Measurements from ENCODE around the gene SLC25A48.

DNA sequence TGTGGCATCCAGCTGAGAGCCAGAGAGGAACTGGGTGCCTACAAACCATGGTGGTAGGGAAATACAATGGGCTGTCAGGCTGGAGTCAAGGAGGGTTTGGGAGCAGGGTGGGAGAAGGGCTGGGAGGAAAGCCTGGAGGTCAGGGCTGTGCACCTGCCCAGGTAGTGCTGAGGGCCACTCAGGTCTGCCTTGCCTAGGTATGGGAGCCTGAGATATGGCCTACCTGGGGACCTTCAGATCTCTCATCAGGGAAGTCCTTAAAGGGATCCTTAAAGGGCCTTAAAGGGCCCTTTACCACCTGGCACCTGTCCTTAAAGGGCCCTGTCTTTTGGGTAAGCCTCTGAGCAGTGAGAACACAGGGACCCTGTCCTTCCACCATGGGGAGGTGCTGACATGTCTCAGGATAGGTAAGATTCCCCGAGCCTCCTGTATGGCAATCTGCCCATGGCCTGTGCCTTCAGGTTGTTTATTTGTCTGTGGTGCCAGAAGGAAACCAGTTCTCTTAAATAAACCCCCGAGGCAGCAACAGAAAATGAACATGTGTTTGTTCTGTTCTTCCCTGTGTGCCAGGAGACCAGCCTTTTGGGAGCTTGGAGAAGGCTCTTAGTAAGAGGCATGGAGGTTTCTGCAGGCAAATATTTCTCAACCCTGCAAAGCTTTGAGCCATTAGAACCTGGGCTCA, 23.3 kb downstream of the SLC25A48 start:
- TF ChIP-seq, protein P1, sequence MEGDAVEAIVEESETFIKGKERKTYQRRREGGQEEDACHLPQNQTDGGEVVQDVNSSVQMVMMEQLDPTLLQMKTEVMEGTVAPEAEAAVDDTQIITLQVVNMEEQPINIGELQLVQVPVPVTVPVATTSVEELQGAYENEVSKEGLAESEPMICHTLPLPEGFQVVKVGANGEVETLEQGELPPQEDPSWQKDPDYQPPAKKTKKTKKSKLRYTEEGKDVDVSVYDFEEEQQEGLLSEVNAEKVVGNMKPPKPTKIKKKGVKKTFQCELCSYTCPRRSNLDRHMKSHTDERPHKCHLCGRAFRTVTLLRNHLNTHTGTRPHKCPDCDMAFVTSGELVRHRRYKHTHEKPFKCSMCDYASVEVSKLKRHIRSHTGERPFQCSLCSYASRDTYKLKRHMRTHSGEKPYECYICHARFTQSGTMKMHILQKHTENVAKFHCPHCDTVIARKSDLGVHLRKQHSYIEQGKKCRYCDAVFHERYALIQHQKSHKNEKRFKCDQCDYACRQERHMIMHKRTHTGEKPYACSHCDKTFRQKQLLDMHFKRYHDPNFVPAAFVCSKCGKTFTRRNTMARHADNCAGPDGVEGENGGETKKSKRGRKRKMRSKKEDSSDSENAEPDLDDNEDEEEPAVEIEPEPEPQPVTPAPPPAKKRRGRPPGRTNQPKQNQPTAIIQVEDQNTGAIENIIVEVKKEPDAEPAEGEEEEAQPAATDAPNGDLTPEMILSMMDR (IDR thresholded peaks at IDR 0.05), result no peak
- TF ChIP-seq EP300 (IDR thresholded peaks at IDR 0.05) (no peak), POLR2A (IDR thresholded peaks at IDR 0.05) (no peak)

Measured in ovary (tissue), 3 donors.